Measurements from ENCODE around the gene ALDOC. TPM values are rescaled to one million over a fixed set of nuclear protein-coding genes. Genes with fewer than 3 reads are reported as not detected.

ALDOC gene
- total and polyA plus RNA-seq, 2 donors (not counting 1 experiment from before 2014, with no cell fraction given): 16.7 to 26.6 TPM

- H3K79me2 ChIP-seq (ENCODE audit: control insufficient read depth, insufficient read depth, low read length): peaks cover 11% of the 10 kb centered on the region
- H3K9me3 ChIP-seq (ENCODE audit: control extremely low read depth in 1 of 3, control insufficient read depth in 2 of 3, insufficient read depth in 1 of 3, low read length in 2 of 3): no peaks in the 10 kb centered on the region
- peaks cover 39 to 51% of the 10 kb centered on the region in 2 donors for H3K4me1 ChIP-seq (ENCODE audit: control insufficient read depth in 2 of 2, insufficient read depth in 2 of 2, low read length in 2 of 2)
- no peak for TF ChIP-seq EZH2 (IDR thresholded peaks at IDR 0.05; ENCODE audit: borderline replicate concordance, insufficient read depth, low read depth, low read length, poor library complexity, severe bottlenecking)
- no peak for TF ChIP-seq CTCF (IDR thresholded peaks at IDR 0.05)
- Mint-ChIP-seq H3K9me3 (ENCODE audit: insufficient read depth) (no peaks in the 10 kb centered on the region), H3K27me3 (no peaks in the 10 kb centered on the region), H3K4me1 (peaks cover 49% of the 10 kb centered on the region), H3K4me3 (no peak overlapping the region), H3K27ac (peak overlapping the region; percentile 17)
- H2AFZ ChIP-seq (ENCODE audit: insufficient read depth, low read depth, low read length, poor library complexity, severe bottlenecking): no peak overlapping the region
- no peak overlapping the region for H3K4me3 ChIP-seq (ENCODE audit: control extremely low read depth in 1 of 5, extremely low read depth in 1 of 5, insufficient read depth in 1 of 5, low read depth in 2 of 5, low read length in 4 of 5)
- H3K4me2 ChIP-seq (replicated peaks; ENCODE audit: low read depth, low read length, poor library complexity, severe bottlenecking): no peak overlapping the region
- no peak overlapping the region for H3K27ac ChIP-seq (ENCODE audit: low read length in 2 of 2)
- ChIA-PET CTCF (interaction anchor here (0.6 kb wide), 2 partner anchors 24 to 179 kb away, joined by 3 read pairs; no protein-coding TSS in a partner anchor), POLR2A (no interaction called here)
- H3K27me3 ChIP-seq (replicated peaks in 1 of 4; ENCODE audit: control extremely low read depth in 1 of 4, control insufficient read depth in 3 of 4, insufficient read depth in 4 of 4, low read length in 3 of 4): no peaks in the 10 kb centered on the region
- no peaks in the 10 kb centered on the region for H4K20me1 ChIP-seq (ENCODE audit: control insufficient read depth, insufficient read depth, low read length, poor library complexity, severe bottlenecking)
- H3K9ac ChIP-seq (ENCODE audit: low read length): no peak overlapping the region
- DNase-seq (no peak), ATAC-seq (ENCODE audit: low read depth) (no peak)
- peaks cover 0 to 28% of the 10 kb centered on the region in 2 experiments for H3K36me3 ChIP-seq (replicated peaks in 1 of 2; ENCODE audit: control extremely low read depth in 1 of 2, control insufficient read depth in 1 of 2, extremely low read depth in 1 of 2, insufficient read depth in 2 of 2, low read length in 1 of 2)
- intact Hi-C loops (cut with micrococcal nuclease): no loop called here
- 94% methylated on average over 2 of the region's 2 CpGs for WGBS (ENCODE audit: insufficient coverage)
Observed at GRCh38 chr17:28545141-28545503, 31.6 kb downstream of the ALDOC start.

GRCh38 chr17:28544402-28545140 lies 32.1 kb downstream of the ALDOC start:
- Histone ChIP-seq H3K4me2 (replicated peaks; ENCODE audit: low read depth, low read length, poor library complexity, severe bottlenecking) (no peak overlapping the region), H3K4me3 (ENCODE audit: control extremely low read depth in 1 of 5, extremely low read depth in 1 of 5, insufficient read depth in 1 of 5, low read depth in 2 of 5, low read length in 4 of 5) (no peak overlapping the region), H2AFZ (ENCODE audit: insufficient read depth, low read depth, low read length, poor library complexity, severe bottlenecking) (no peak overlapping the region), H4K20me1 (ENCODE audit: control insufficient read depth, insufficient read depth, low read length, poor library complexity, severe bottlenecking) (no peaks in the 10 kb centered on the region), H3K27ac (ENCODE audit: low read length in 2 of 2) (no peak overlapping the region), H3K9me3 (ENCODE audit: control extremely low read depth in 1 of 3, control insufficient read depth in 2 of 3, insufficient read depth in 1 of 3, low read length in 2 of 3) (no peaks in the 10 kb centered on the region), H3K4me1 (ENCODE audit: control insufficient read depth in 2 of 2, insufficient read depth in 2 of 2, low read length in 2 of 2) (peaks cover 34 to 45% of the 10 kb centered on the region in 2 donors), H3K27me3 (replicated peaks in 1 of 4; ENCODE audit: control extremely low read depth in 1 of 4, control insufficient read depth in 3 of 4, insufficient read depth in 4 of 4, low read length in 3 of 4) (no peaks in the 10 kb centered on the region), H3K79me2 (ENCODE audit: control insufficient read depth, insufficient read depth, low read length) (peaks cover 11% of the 10 kb centered on the region), H3K9ac (ENCODE audit: low read length) (no peak overlapping the region), H3K36me3 (replicated peaks in 1 of 2; ENCODE audit: control extremely low read depth in 1 of 2, control insufficient read depth in 1 of 2, extremely low read depth in 1 of 2, insufficient read depth in 2 of 2, low read length in 1 of 2) (peaks cover 0 to 28% of the 10 kb centered on the region in 2 experiments)
- intact Hi-C loops (cut with micrococcal nuclease): no loop called here
- peaks cover 43% of the 10 kb centered on the region for H3K4me1 Mint-ChIP-seq
- ChIA-PET CTCF (interaction anchor here (0.6 to 1.5 kb wide), 3 partner anchors 9 to 178 kb away, joined by 3 to 5 read pairs (median 3); no protein-coding TSS in a partner anchor), POLR2A (no interaction called here)
- H3K27me3 Mint-ChIP-seq: no peaks in the 10 kb centered on the region
- no peak for DNase-seq
- ATAC-seq (ENCODE audit: low read depth): no peak
- 90% methylated on average over 2 of the region's 4 CpGs for WGBS (ENCODE audit: insufficient coverage)
- H3K4me3 Mint-ChIP-seq: no peak overlapping the region
- H3K9me3 Mint-ChIP-seq (ENCODE audit: insufficient read depth): no peaks in the 10 kb centered on the region
- TF ChIP-seq EZH2 (IDR thresholded peaks at IDR 0.05; ENCODE audit: borderline replicate concordance, insufficient read depth, low read depth, low read length, poor library complexity, severe bottlenecking): no peak
- no peak for TF ChIP-seq CTCF (IDR thresholded peaks at IDR 0.05)
- peak overlapping the region; percentile 17 for H3K27ac Mint-ChIP-seq

Measured in B cell (primary cell).